ENCODE results near the gene PRKN. TPM values are rescaled to one million over a fixed set of nuclear protein-coding genes. Genes with fewer than 3 reads are reported as not detected.

PRKN gene
- total RNA-seq, 1 donor from 2014 or later = 5.9 TPM

- DNase-seq = no peak
Measured at GRCh38 chr6:162674452-162674851, 53.1 kb downstream of the PRKN start.

- no peak for DNase-seq
Measured at GRCh38 chr6:162671580-162672165, 55.9 kb downstream of the PRKN start.

GRCh38 chr6:162670345-162670744 lies 57.2 kb downstream of the PRKN start:
- DNase-seq = no peak

GRCh38 chr6:162666246-162666645 lies 61.3 kb downstream of the PRKN start:
- no peak for DNase-seq

GRCh38 chr6:162653808-162654207 lies 73.8 kb downstream of the PRKN start:
- DNase-seq = no peak

- no peak for DNase-seq
Measured at GRCh38 chr6:162651505-162651904, 76.1 kb downstream of the PRKN start.

- no peak for DNase-seq
Measured at GRCh38 chr6:162649271-162649670, 78.3 kb downstream of the PRKN start.

- DNase-seq = no peak
Measured at GRCh38 chr6:162644153-162644552, 83.4 kb downstream of the PRKN start.

- DNase-seq = no peak
Measured at GRCh38 chr6:162640756-162641155, 86.8 kb downstream of the PRKN start.

GRCh38 chr6:162639951-162640350 lies 87.6 kb downstream of the PRKN start:
- DNase-seq = no peak

- no peak for DNase-seq
Measured at GRCh38 chr6:162638931-162639574, 88.5 kb downstream of the PRKN start.

GRCh38 chr6:162637317-162637716 lies 90.2 kb downstream of the PRKN start:
- no peak for DNase-seq

GRCh38 chr6:162636167-162636566 lies 91.4 kb downstream of the PRKN start:
- DNase-seq = no peak

- no peak for DNase-seq
Measured at GRCh38 chr6:162631546-162631945, 96.0 kb downstream of the PRKN start.

GRCh38 chr6:162630069-162630468 lies 97.5 kb downstream of the PRKN start:
- no peak for DNase-seq

- DNase-seq = no peak
Measured at GRCh38 chr6:162627825-162628224, 99.7 kb downstream of the PRKN start.

- DNase-seq = no peak
Measured at GRCh38 chr6:162627362-162627761, 100.2 kb downstream of the PRKN start.

- no peak for DNase-seq
Measured at GRCh38 chr6:162626869-162627268, 100.7 kb downstream of the PRKN start.

- no peak for DNase-seq
Measured at GRCh38 chr6:162625846-162626540, 101.6 kb downstream of the PRKN start.

GRCh38 chr6:162622572-162622971 lies 105.0 kb downstream of the PRKN start:
- DNase-seq = no peak

- no peak for DNase-seq
Measured at GRCh38 chr6:162621246-162621645, 106.3 kb downstream of the PRKN start.

- DNase-seq = no peak
Measured at GRCh38 chr6:162620073-162620472, 107.5 kb downstream of the PRKN start.

GRCh38 chr6:162618448-162619002 lies 109.0 kb downstream of the PRKN start:
- DNase-seq = no peak

All from occipital lobe (tissue), 2 donors.